Testis (tissue), 3 donors: Measurements from ENCODE around the gene CFAP77. TPM values are rescaled to one million over a fixed set of nuclear protein-coding genes. Genes with fewer than 3 reads are reported as not detected.

Experiments used
- DNase-seq: peaks from one replicate; pipeline ENCODE4 v3.0.0-alpha.2; 2019
- H3K27ac ChIP-seq, 2 donors: fragments of 200-600 bp; sonication (generic); one replicate each; pipeline ENCODE4 v1.5.1; 2019
- H3K27me3 ChIP-seq: fragments of 200-600 bp; sonication (generic); one replicate; pipeline ENCODE4 v1.5.1; 2019
- H3K36me3 ChIP-seq: fragments of 200-600 bp; sonication (generic); one replicate; pipeline ENCODE4 v1.5.1; 2017; ENCODE audit warnings: low read depth; ENCODE audit errors: missing control alignments
- H3K4me1 ChIP-seq: fragments of 200-600 bp; sonication (generic); one replicate; pipeline ENCODE4 v1.5.1; 2019
- H3K4me3 ChIP-seq, 2 donors: fragments of 200-600 bp; sonication (generic); one replicate each; pipeline ENCODE4 v1.5.1; 2017 to 2019
- H3K9me3 ChIP-seq: fragments of 200-600 bp; sonication (generic); one replicate; pipeline ENCODE4 v1.5.1; 2017
- POLR2A ChIP-seq: fragments of 450-650 bp; IDR thresholded peaks from one replicate; pipeline ENCODE4 v1.6.1; 2017; ENCODE audit warnings: antibody characterized with exemption, mild to moderate bottlenecking, moderate library complexity
- WGBS, 2 donors: methylation state at CpG; one replicate each; pipeline ENCODE4 v1.1.5; 2018; 5-methylcytosine and 5-hydroxymethylcytosine counted together
- intact Hi-C: fragments of 100-400 bp; cut with DNase I; formaldehyde crosslinking; loops from one replicate; pipeline ENCODE4 v1.15.1; 2023; ENCODE audit warnings: low total_unique reads
- polyA plus RNA-seq: library from polyadenylated mRNA; stranded (reverse); fragments of 350-450 nt; fragmentation: Illumina TruSeq; extraction: RNeasy Lipid Tissue Mini Kit (QIAGEN cat#74804); gene quantifications from one replicate; pipeline ENCODE4 v1.2.3, GENCODE V29; 2014; ENCODE audit warnings: low read depth, low replicate concordance; ENCODE audit not compliant: insufficient read depth
- total RNA-seq, 2 donors: library from RNA; depleted of rRNA; stranded (reverse); fragments of >200 nt; gene quantifications; one replicate each; pipeline ENCODE4 v1.2.3, GENCODE V29; 2016
- TF ChIP-seq, protein P1 (sequence below), 3 experiments: fragments of 450-650 bp in 2 of 3; fragments of 200-600 bp in 1 of 3; sonication (generic) in 1 of 3; IDR thresholded peaks; one replicate each; pipeline ENCODE4 v1.5.1; 2016 to 2019; ENCODE audit warnings: antibody characterized with exemption in 3 of 3, mild to moderate bottlenecking in 2 of 3, moderate library complexity in 1 of 3

Gene CFAP77
- total and polyA plus RNA-seq, 3 donors from 2014 or later, result 13.6 to 36.2 (median 20.9) TPM

DNA sequence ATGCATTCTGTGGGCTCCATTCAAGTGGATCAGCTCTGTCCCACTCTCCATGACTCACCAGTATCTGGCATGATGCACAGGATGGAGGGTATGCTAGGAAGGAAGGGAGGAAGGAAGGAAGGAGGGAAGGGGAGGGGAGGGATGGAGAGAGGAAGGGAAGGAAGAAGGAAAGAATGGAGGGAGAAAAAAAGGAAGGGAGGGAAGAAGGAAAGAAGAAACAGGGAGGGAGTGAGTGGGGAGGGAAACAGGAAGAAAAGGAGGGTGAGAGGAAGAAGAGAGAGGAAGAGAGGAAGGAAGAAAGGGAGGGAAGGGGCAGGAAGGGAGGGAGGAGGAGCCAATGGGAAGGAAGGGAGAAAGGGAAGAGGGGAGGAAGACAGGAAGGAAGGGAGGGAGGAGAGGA, 167.1 kb downstream of the CFAP77 start:
- Histone ChIP-seq H3K27me3 (no peaks in the 10 kb centered on the region), H3K36me3 (no peaks in the 10 kb centered on the region), H3K4me3 (no peak overlapping the region), H3K27ac (no peak overlapping the region), H3K9me3 (no peaks in the 10 kb centered on the region), H3K4me1 (peaks cover 3% of the 10 kb centered on the region)
- intact Hi-C loops, result no loop called here
- TF ChIP-seq, protein P1, sequence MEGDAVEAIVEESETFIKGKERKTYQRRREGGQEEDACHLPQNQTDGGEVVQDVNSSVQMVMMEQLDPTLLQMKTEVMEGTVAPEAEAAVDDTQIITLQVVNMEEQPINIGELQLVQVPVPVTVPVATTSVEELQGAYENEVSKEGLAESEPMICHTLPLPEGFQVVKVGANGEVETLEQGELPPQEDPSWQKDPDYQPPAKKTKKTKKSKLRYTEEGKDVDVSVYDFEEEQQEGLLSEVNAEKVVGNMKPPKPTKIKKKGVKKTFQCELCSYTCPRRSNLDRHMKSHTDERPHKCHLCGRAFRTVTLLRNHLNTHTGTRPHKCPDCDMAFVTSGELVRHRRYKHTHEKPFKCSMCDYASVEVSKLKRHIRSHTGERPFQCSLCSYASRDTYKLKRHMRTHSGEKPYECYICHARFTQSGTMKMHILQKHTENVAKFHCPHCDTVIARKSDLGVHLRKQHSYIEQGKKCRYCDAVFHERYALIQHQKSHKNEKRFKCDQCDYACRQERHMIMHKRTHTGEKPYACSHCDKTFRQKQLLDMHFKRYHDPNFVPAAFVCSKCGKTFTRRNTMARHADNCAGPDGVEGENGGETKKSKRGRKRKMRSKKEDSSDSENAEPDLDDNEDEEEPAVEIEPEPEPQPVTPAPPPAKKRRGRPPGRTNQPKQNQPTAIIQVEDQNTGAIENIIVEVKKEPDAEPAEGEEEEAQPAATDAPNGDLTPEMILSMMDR (IDR thresholded peaks at IDR 0.05), result no peak
- TF ChIP-seq POLR2A, result no peak
- no peak for DNase-seq

DNA sequence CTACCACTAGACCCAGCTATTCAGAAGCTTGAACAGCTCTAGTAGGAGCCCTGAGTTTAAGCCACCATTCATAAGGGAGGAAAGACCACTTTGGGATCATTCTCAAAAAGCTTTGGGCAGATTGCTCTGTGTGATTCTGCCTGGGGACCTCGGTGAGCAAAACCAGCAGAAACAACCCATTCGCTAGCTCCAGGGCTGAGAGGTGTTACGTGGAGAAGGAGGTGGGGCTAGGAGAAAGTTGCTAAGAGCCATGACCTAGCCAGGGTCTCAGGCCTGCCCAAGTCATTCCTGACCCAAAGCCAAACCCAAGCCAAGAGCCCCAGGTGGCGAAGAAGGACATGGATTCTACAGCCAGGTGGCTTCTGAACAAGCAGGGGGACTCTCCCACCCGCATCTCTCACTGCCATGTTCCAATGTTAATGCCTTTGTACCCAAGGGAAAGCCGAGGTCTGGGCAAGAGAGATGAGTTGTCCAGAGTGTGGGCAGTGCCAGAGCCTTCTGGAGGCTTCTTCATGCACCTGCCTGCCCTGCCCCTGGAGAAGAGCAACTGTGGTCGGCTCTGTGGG, 168.4 kb downstream of the CFAP77 start:
- no peaks in the 10 kb centered on the region for H3K9me3 ChIP-seq
- 68 to 69% methylated on average over 7 of the region's 7 CpGs for WGBS, 2 donors
- intact Hi-C loops, result no loop called here
- no peak for TF ChIP-seq POLR2A
- TF ChIP-seq, protein P1 (IDR thresholded peaks at IDR 0.05), result no peak
- H3K4me3 ChIP-seq, result no peak overlapping the region
- H3K4me1 ChIP-seq, result peaks cover 3% of the 10 kb centered on the region
- no peaks in the 10 kb centered on the region for H3K36me3 ChIP-seq
- no peak overlapping the region for H3K27ac ChIP-seq
- H3K27me3 ChIP-seq, result no peaks in the 10 kb centered on the region
- no peak for DNase-seq

DNA sequence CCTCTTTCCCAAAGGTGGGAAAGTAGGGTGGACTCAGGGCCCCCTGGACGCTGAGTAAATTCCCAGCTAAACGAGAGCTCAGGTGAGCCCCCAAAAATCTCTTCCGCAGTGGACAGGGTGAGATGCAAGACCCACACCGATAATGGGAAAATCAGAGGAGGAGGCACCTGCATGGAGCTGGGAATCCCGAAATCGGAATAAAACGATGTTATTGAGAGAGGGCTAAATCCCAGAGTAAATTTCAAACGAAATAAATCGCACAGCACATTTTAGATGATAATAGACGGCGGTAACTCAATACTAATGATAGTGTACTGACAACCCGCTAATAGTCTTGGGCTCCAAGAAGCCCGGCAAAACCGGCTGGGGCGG, 169.4 kb downstream of the CFAP77 start:
- no peaks in the 10 kb centered on the region for H3K9me3 ChIP-seq
- intact Hi-C loops, result no loop called here
- WGBS, 2 donors, result 13 to 33% methylated on average over 15 of the region's 15 CpGs
- TF ChIP-seq, protein P1 (IDR thresholded peaks at IDR 0.05), result no peak
- no peak for TF ChIP-seq POLR2A
- no peak overlapping the region for H3K27ac ChIP-seq
- DNase-seq, result no peak
- H3K4me1 ChIP-seq, result peaks cover 3% of the 10 kb centered on the region
- no peak overlapping the region for H3K4me3 ChIP-seq
- no peaks in the 10 kb centered on the region for H3K36me3 ChIP-seq
- no peaks in the 10 kb centered on the region for H3K27me3 ChIP-seq

DNA sequence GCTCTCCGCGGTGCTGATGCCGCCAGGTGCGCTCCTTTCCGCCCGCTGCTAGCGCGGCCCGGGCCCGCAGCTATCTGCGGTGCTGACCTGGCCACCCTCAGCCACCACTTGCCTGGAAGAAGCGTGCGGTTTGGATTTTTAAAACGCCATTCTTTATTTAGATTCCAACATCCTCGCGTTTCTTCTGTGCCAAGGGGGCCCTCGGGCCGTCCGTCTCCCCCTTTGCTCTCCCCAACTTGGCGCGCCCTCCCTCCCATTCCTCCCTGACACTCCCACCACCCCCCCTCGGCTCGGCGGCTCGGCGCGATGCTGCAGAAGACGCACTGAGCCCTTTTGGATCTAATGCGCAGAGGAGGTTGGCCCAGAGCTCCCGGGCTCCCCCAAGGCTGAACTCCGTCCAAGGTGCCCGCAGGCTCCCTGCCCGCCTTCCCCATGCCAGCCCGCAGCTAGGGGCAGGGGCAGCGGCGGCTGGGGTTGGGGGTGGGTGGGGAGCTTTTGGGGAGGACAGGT, 172.3 kb downstream of the CFAP77 start, which contains the start of gene BARHL1:
TSS of gene BARHL1 (plus strand) at position 331 of the 510 bp plus-strand sequence. CDS start 192 bp downstream, outside the sequence.
- 1 to 3% methylated on average over 26 to 32 of the region's 36 CpGs for WGBS, 2 donors
- H3K27ac ChIP-seq, result no peak within 1 kb of the TSS
- intact Hi-C loops, result no loop called here
- peaks cover 8% of the 10 kb centered on the region for H3K4me1 ChIP-seq
- no peaks in the 10 kb centered on the region for H3K9me3 ChIP-seq
- H3K4me3 ChIP-seq, result peak within 1 kb of the TSS in 1 of 2 donors; percentile 23
- no peak for DNase-seq
- H3K36me3 ChIP-seq, result no peaks in the 10 kb centered on the region
- no peak for TF ChIP-seq POLR2A
- TF ChIP-seq, protein P1 (IDR thresholded peaks at IDR 0.05), result no peak
- H3K27me3 ChIP-seq, result no peaks in the 10 kb centered on the region
